Activated naive CD8-positive, alpha-beta T cell treated with anti-CD3 and anti-CD28 coated beads, Interleukin-2, amount 10 ng/mL, durations not matched to agents 7 days and 5 days (primary cell): Measurements from ENCODE around the gene CLEC1B. TPM values are rescaled to one million over a fixed set of nuclear protein-coding genes. Genes with fewer than 3 reads are reported as not detected.
A peak's percentile ranks its signal among the peaks of the same experiment; 100 is the strongest.
"Not testable (repeated sequence)": the region's sequence is repeated elsewhere in the genome, so short reads cannot be mapped to it uniquely, and the experiment has no call there.

Experiments used
- ATAC-seq: fragments of 150-1000 bp; cut with Tn5 transposase; one replicate; pipeline ENCODE4 v1.10.0; 2021; ENCODE audit warnings: low read depth, moderate library complexity
- POLR2A ChIA-PET: fragments of 350-600 bp; sonication (Branson Sonifier 250); formaldehyde crosslinking; loops from one replicate; lab custom pipeline; 2021; ENCODE audit warnings: antibody characterized with exemption; lab: Charles Lee
- DNase-seq: peaks from one replicate; pipeline ENCODE4 v3.0.0; 2021
- H3K27ac Mint-ChIP-seq: one replicate; pipeline ENCODE4 v1.8.0; 2022; ENCODE audit warnings: mild to moderate bottlenecking, mixed read lengths
- H3K27me3 Mint-ChIP-seq: one replicate; pipeline ENCODE4 v1.8.0; 2022; ENCODE audit warnings: mild to moderate bottlenecking, moderate library complexity, mixed read lengths
- H3K36me3 Mint-ChIP-seq: one replicate; pipeline ENCODE4 v1.8.0; 2021; ENCODE audit warnings: mild to moderate bottlenecking, mixed read lengths
- H3K4me1 Mint-ChIP-seq: one replicate; pipeline ENCODE4 v1.8.0; 2021; ENCODE audit warnings: mixed read lengths
- H3K4me3 Mint-ChIP-seq: one replicate; pipeline ENCODE4 v1.8.0; 2022; ENCODE audit warnings: mild to moderate bottlenecking, moderate library complexity, mixed read lengths
- H3K9me3 Mint-ChIP-seq: one replicate; pipeline ENCODE4 v1.8.0; 2021; ENCODE audit warnings: mixed read lengths
- total RNA-seq, 2 experiments: library from RNA; stranded (reverse); gene quantifications; one replicate each; pipeline ENCODE4 v1.2.3, GENCODE V29; 2021

CLEC1B gene
- total RNA-seq, 2 experiments from 2014 or later, result not detected

DNA sequence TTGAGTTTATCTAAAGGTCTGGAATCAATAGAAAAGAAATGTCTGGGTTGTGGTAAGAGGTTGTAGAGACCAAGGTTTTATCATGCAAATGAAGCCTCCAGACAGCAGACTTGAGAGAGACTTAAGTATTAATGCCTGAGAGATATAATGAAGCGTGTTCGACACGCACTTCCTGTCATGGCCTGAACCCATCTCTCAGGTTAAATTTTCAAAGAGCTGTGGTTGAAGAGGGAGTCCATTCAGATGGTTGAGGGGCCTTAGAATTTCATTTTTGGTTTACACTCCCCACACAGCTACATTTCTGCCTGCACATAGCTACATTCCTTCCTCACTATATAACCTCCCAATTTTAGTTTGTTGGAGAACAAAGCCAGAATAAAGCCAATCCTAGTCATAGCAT lies 37.8 kb downstream of the CLEC1B start:
- peak; percentile 82 for ATAC-seq

DNA sequence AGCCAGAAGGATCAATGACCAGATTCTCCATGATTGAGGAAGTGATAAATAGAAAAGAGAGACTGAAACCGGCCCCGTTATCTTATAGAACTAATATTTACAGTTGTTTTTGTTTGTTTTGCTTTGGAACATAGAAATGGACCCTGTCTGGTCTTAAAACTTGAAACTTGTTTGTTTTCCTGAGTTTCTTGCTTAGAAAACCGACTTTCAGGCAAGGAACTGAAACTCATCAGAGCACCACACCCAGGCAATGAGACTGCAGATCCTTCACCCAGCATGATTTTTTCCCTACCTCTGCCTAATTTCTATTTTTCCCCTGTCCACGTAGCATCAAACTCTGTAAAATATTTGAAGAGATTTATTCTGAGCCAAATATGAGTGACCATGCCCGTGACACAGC lies 38.3 kb downstream of the CLEC1B start:
- DNase-seq, result no peak
- ATAC-seq, result no peak
- Mint-ChIP-seq H3K36me3 (peaks cover 20% of the 10 kb centered on the region), H3K9me3 (no peaks in the 10 kb centered on the region), H3K27ac (peak overlapping the region; percentile 77), H3K4me1 (peaks cover 45% of the 10 kb centered on the region), H3K27me3 (no peaks in the 10 kb centered on the region), H3K4me3 (peak overlapping the region; percentile 43)
- POLR2A ChIA-PET, result no interaction called here

More for the DNA sequence above, 37.8 kb downstream of the CLEC1B start:
- H3K4me1 Mint-ChIP-seq, result peaks cover 40% of the 10 kb centered on the region
- DNase-seq, result no peak
- H3K4me3 Mint-ChIP-seq, result peak overlapping the region; percentile 43
- POLR2A ChIA-PET, result no interaction called here
- H3K36me3 Mint-ChIP-seq, result peaks cover 15% of the 10 kb centered on the region
- peak overlapping the region; percentile 77 for H3K27ac Mint-ChIP-seq
- H3K27me3 Mint-ChIP-seq, result no peaks in the 10 kb centered on the region
- no peaks in the 10 kb centered on the region for H3K9me3 Mint-ChIP-seq

- no peaks in the 10 kb centered on the region for H3K27me3 Mint-ChIP-seq
- peak overlapping the region; percentile 20 for H3K27ac Mint-ChIP-seq
- POLR2A ChIA-PET, result interaction anchor here (1.4 kb wide), 1 partner anchor 144 kb away, joined by 3 read pairs; no protein-coding TSS in a partner anchor
- peak overlapping the region; percentile 54 for H3K4me3 Mint-ChIP-seq
- DNase-seq (no peak), ATAC-seq (peak; percentile 60)
- H3K36me3 Mint-ChIP-seq, result peaks cover 23% of the 10 kb centered on the region
- H3K9me3 Mint-ChIP-seq, result no peaks in the 10 kb centered on the region
- peaks cover 49% of the 10 kb centered on the region for H3K4me1 Mint-ChIP-seq
Measured at GRCh38 chr12:9957834-9958233, 41.1 kb downstream of the CLEC1B start.

- H3K27ac Mint-ChIP-seq, DNase-seq, POLR2A ChIA-PET, H3K27me3 Mint-ChIP-seq, ATAC-seq, H3K9me3 Mint-ChIP-seq, H3K4me3 Mint-ChIP-seq: not testable (repeated sequence)
- peaks cover 16% of the 10 kb centered on the region for H3K36me3 Mint-ChIP-seq
- H3K4me1 Mint-ChIP-seq, result peaks cover 60% of the 10 kb centered on the region
Measured at GRCh38 chr12:9952954-9953729, 45.8 kb downstream of the CLEC1B start.

GRCh38 chr12:9951026-9951675 lies 47.8 kb downstream of the CLEC1B start:
- POLR2A ChIA-PET, result interaction anchor here (0.9 kb wide), 1 partner anchor 82 kb away, joined by 3 read pairs; the partner anchor contains the start of gene CLEC2B
- Mint-ChIP-seq H3K4me1 (peaks cover 54% of the 10 kb centered on the region), H3K36me3 (peaks cover 19% of the 10 kb centered on the region), H3K4me3 (peak overlapping the region; percentile 77), H3K27ac (peak overlapping the region; percentile 91), H3K27me3 (no peaks in the 10 kb centered on the region), H3K9me3 (no peaks in the 10 kb centered on the region)
- DNase-seq, result peak; percentile 47
- ATAC-seq, result peak; percentile 82

GRCh38 chr12:9948606-9949296 lies 50.2 kb downstream of the CLEC1B start:
- POLR2A ChIA-PET, result interaction anchor here (0.7 to 1.3 kb wide), 2 partner anchors 80 to 274 kb away, joined by 3 to 5 read pairs; partner anchors contain the start of gene CLEC2B
- Mint-ChIP-seq H3K4me3 (peak overlapping the region; percentile 22), H3K9me3 (no peaks in the 10 kb centered on the region), H3K4me1 (peaks cover 51% of the 10 kb centered on the region), H3K27ac (peak overlapping the region; percentile 75), H3K27me3 (no peaks in the 10 kb centered on the region), H3K36me3 (peaks cover 11% of the 10 kb centered on the region)
- ATAC-seq (peak; percentile 78), DNase-seq (no peak)

GRCh38 chr12:9947674-9948073 lies 51.2 kb downstream of the CLEC1B start:
- H3K4me3 Mint-ChIP-seq, result peak overlapping the region; percentile 15
- POLR2A ChIA-PET, result interaction anchor here (1.0 kb wide), 1 partner anchor 187 kb away, joined by 3 read pairs; the partner anchor contains the start of gene CD69
- H3K27me3 Mint-ChIP-seq, result no peaks in the 10 kb centered on the region
- peak overlapping the region; percentile 35 for H3K27ac Mint-ChIP-seq
- ATAC-seq (no peak), DNase-seq (no peak)
- peaks cover 52% of the 10 kb centered on the region for H3K4me1 Mint-ChIP-seq
- H3K9me3 Mint-ChIP-seq, result no peaks in the 10 kb centered on the region
- peaks cover 11% of the 10 kb centered on the region for H3K36me3 Mint-ChIP-seq

GRCh38 chr12:9944391-9944790 lies 54.5 kb downstream of the CLEC1B start:
- H3K4me1 Mint-ChIP-seq, result peaks cover 33% of the 10 kb centered on the region
- DNase-seq (no peak), ATAC-seq (no peak)
- POLR2A ChIA-PET, result interaction anchor here (0.9 kb wide), 1 partner anchor 194 kb away, joined by 3 read pairs; no protein-coding TSS in a partner anchor
- peaks cover 7% of the 10 kb centered on the region for H3K36me3 Mint-ChIP-seq
- H3K9me3 Mint-ChIP-seq, result no peaks in the 10 kb centered on the region
- peaks cover 6% of the 10 kb centered on the region for H3K27me3 Mint-ChIP-seq
- no peak overlapping the region for H3K27ac Mint-ChIP-seq
- peak overlapping the region; percentile 28 for H3K4me3 Mint-ChIP-seq

DNA sequence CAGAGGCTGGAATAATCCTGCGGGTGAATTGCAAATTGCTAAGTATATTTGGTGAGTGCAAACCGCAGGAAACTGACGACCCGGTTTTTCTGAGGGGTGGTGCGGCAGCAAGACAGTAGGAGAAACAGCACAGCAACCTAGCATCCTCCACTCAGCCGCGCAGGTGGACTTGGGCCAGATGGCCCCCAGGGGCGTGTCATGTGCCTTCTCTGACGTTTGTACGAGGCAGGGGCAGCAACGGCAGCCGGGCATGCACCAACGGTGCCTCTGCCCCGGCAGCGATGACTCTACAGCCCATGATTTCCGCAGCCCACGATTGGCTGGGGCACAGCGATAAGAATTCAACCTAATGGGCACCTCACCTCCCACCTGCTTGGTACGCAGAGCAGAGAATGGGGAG lies 55.7 kb downstream of the CLEC1B start:
- POLR2A ChIA-PET, result no interaction called here
- H3K9me3 Mint-ChIP-seq, result no peaks in the 10 kb centered on the region
- no peak for DNase-seq
- peaks cover 6% of the 10 kb centered on the region for H3K27me3 Mint-ChIP-seq
- peak overlapping the region; percentile 26 for H3K27ac Mint-ChIP-seq
- peaks cover 7% of the 10 kb centered on the region for H3K36me3 Mint-ChIP-seq
- H3K4me1 Mint-ChIP-seq, result peaks cover 22% of the 10 kb centered on the region
- ATAC-seq, result peak; percentile 63
- peak overlapping the region; percentile 64 for H3K4me3 Mint-ChIP-seq

Other genes with a start within 250 kb of the CLEC1B start
- gene CD69, start 238.2 kb downstream of the CLEC1B start, total RNA-seq, result 100 to 1,000 TPM; 111 to 116 TPM
- under 1 TPM; 0.80 to 0.96 TPM for gene KLRF1, start 171.6 kb downstream of the CLEC1B start, total RNA-seq
- 10 to 100 TPM; 83.9 to 89.7 TPM for gene CLEC2B, start 129.8 kb downstream of the CLEC1B start, total RNA-seq
- under 1 TPM; 0.58 to 0.74 TPM for gene KLRF2, start 117.6 kb downstream of the CLEC1B start, total RNA-seq
- not detected for gene CLEC2A, start 66.8 kb downstream of the CLEC1B start, total RNA-seq
- gene CLEC12A, start 27.7 kb downstream of the CLEC1B start, total RNA-seq, result 1 to 10 TPM; 4.0 to 5.2 TPM
- gene CLEC12B, start 11.5 kb upstream of the CLEC1B start, total RNA-seq, result under 1 TPM; 0.40 to 0.83 TPM
- gene CLEC9A, start 31.6 kb upstream of the CLEC1B start, total RNA-seq, result not detected
- gene CLEC1A, start 99.9 kb upstream of the CLEC1B start, total RNA-seq, result not detected
- under 1 TPM; 0.36 to 0.48 TPM for gene CLEC7A, start 131.1 kb upstream of the CLEC1B start, total RNA-seq
- gene OLR1, start 173.0 kb upstream of the CLEC1B start, total RNA-seq, result not detected
- gene TMEM52B, start 179.9 kb upstream of the CLEC1B start, total RNA-seq, result not detected
- gene GABARAPL1, start 213.8 kb upstream of the CLEC1B start, total RNA-seq, result 10 to 100 TPM; 50.9 to 56.2 TPM